Transverse colon (tissue), 4 donors: ENCODE results near the gene SHFL. TPM values are rescaled to one million over a fixed set of nuclear protein-coding genes. Genes with fewer than 3 reads are reported as not detected.

Experiments used
- DNase-seq: peaks from one replicate; pipeline ENCODE4 v3.0.0-alpha.2; 2019
- H3K27ac ChIP-seq, 4 donors: fragments of 200-600 bp; sonication (generic); 2 replicates each; pipeline ENCODE4 v1.5.1; 2016 to 2018; ENCODE audit warnings: inconsistent platforms in 4 of 4
- H3K27me3 ChIP-seq: fragments of 200-600 bp; sonication (generic); 2 replicates; pipeline ENCODE4 v1.5.1; 2017; ENCODE audit warnings: inconsistent platforms
- H3K36me3 ChIP-seq, 4 donors: fragments of 200-600 bp; sonication (generic); 2 replicates each; pipeline ENCODE4 v1.5.1; 2017 to 2019; ENCODE audit warnings: inconsistent platforms in 4 of 4
- H3K4me1 ChIP-seq, 4 donors: fragments of 200-600 bp; sonication (generic); 2 replicates each; pipeline ENCODE4 v1.5.1; 2017 to 2020; ENCODE audit warnings: inconsistent platforms in 4 of 4
- H3K4me3 ChIP-seq, 4 donors: fragments of 200-600 bp; sonication (generic); 1 replicate in 1 of 4; 2 replicates in 3 of 4; pipeline versions ENCODE4 v1.5.1 to v1.6.1; 2017 to 2019; ENCODE audit warnings: inconsistent platforms in 4 of 4
- H3K9me3 ChIP-seq, 2 donors: fragments of 200-600 bp; sonication (generic); 2 replicates each; pipeline ENCODE4 v1.5.1; 2017 to 2019; ENCODE audit warnings: inconsistent platforms in 2 of 2
- EP300 ChIP-seq: sonication (generic); formaldehyde crosslinking; IDR thresholded peaks from one replicate; pipeline ENCODE4 v1.6.1; 2017; ENCODE audit warnings: antibody characterized with exemption, low read depth
- POLR2A ChIP-seq: fragments of 450-650 bp; IDR thresholded peaks from one replicate; pipeline ENCODE4 v1.6.1; 2016; ENCODE audit warnings: antibody characterized with exemption, mild to moderate bottlenecking, moderate library complexity
- POLR2AphosphoS5 ChIP-seq, 3 donors: sonication (generic); formaldehyde crosslinking; IDR thresholded peaks; one replicate each; pipeline ENCODE4 v1.6.1; 2016; ENCODE audit warnings: antibody characterized with exemption in 3 of 3
- WGBS, 2 donors: methylation state at CpG; one replicate each; pipeline ENCODE4 v1.1.5; 2018; ENCODE audit warnings: low coverage in 1 of 2; 5-methylcytosine and 5-hydroxymethylcytosine counted together
- in situ Hi-C, 4 donors: fragments of 200-750 bp; cut with MboI; loops; one replicate each; pipeline versions ENCODE4 v1.15.0 to v1.15.1; 2017; ENCODE audit warnings: low sequenced_read_pairs in 3 of 4, low pct_ligation_motif_present in 1 of 4, low pct_unique_long_range_greater_than_20kb in 1 of 4
- intact Hi-C: fragments of 100-400 bp; cut with DNase I; formaldehyde crosslinking; loops from one replicate; pipeline ENCODE4 v1.15.1; 2023; ENCODE audit warnings: low total_unique reads
- total RNA-seq, 4 donors: library from RNA; depleted of rRNA; stranded (reverse); fragments of >200 nt; gene quantifications; one replicate each; pipeline ENCODE4 v1.1.0, GENCODE V29; 2016
- TF ChIP-seq, protein P1 (sequence below), 5 experiments: fragments of 200-600 bp in 3 of 5; fragments of 450-650 bp in 2 of 5; sonication (generic) in 3 of 5; IDR thresholded peaks; 1 replicate in 2 of 5; 2 replicates in 3 of 5; pipeline ENCODE4 v1.5.1; 2016 to 2017; ENCODE audit warnings: antibody characterized with exemption in 5 of 5, inconsistent platforms in 3 of 5, mild to moderate bottlenecking in 2 of 5, moderate library complexity in 1 of 5

SHFL gene
- total RNA-seq, 4 donors from 2014 or later, result 24.5 to 56.1 (median 39.0) TPM

GRCh38 chr19:10070730-10071446 lies 15.2 kb upstream of the SHFL start:
- DNase-seq, result no peak
- no peak for TF ChIP-seq POLR2A
- no peak for TF ChIP-seq EP300
- TF ChIP-seq, protein P1, sequence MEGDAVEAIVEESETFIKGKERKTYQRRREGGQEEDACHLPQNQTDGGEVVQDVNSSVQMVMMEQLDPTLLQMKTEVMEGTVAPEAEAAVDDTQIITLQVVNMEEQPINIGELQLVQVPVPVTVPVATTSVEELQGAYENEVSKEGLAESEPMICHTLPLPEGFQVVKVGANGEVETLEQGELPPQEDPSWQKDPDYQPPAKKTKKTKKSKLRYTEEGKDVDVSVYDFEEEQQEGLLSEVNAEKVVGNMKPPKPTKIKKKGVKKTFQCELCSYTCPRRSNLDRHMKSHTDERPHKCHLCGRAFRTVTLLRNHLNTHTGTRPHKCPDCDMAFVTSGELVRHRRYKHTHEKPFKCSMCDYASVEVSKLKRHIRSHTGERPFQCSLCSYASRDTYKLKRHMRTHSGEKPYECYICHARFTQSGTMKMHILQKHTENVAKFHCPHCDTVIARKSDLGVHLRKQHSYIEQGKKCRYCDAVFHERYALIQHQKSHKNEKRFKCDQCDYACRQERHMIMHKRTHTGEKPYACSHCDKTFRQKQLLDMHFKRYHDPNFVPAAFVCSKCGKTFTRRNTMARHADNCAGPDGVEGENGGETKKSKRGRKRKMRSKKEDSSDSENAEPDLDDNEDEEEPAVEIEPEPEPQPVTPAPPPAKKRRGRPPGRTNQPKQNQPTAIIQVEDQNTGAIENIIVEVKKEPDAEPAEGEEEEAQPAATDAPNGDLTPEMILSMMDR (IDR thresholded peaks at IDR 0.05), result no peak
- no peak for TF ChIP-seq POLR2AphosphoS5 (IDR thresholded peaks at IDR 0.05)
- Histone ChIP-seq H3K27me3 (peaks cover 3% of the 10 kb centered on the region), H3K4me1 (no peaks in the 10 kb centered on the region), H3K4me3 (no peak overlapping the region), H3K27ac (no peak overlapping the region), H3K9me3 (no peaks in the 10 kb centered on the region), H3K36me3 (no peaks in the 10 kb centered on the region)
- intact Hi-C loops (no loop called here), in situ Hi-C loops (no loop called here)
- WGBS, 2 donors, result 70 to 77% methylated on average over 4 to 21 of the region's 22 CpGs

- no peaks in the 10 kb centered on the region for H3K4me1 ChIP-seq
- H3K27ac ChIP-seq, result no peak overlapping the region
- in situ Hi-C loops (no loop called here), intact Hi-C loops (no loop called here)
- no peak overlapping the region for H3K4me3 ChIP-seq
- H3K36me3 ChIP-seq, result no peaks in the 10 kb centered on the region
- no peak for TF ChIP-seq POLR2A
- TF ChIP-seq, protein P1 (IDR thresholded peaks at IDR 0.05), result peak in 2 of 5 experiments; percentile 18 to 33
- H3K27me3 ChIP-seq, result no peaks in the 10 kb centered on the region
- no peak for DNase-seq
- H3K9me3 ChIP-seq, result no peaks in the 10 kb centered on the region
- WGBS, 2 donors, result 51% methylated on average over 2 of the region's 2 CpGs; no CpG with 5 or more reads in 1 of the 2 donors
Measured at GRCh38 chr19:10074153-10074552, 12.0 kb upstream of the SHFL start.

DNA sequence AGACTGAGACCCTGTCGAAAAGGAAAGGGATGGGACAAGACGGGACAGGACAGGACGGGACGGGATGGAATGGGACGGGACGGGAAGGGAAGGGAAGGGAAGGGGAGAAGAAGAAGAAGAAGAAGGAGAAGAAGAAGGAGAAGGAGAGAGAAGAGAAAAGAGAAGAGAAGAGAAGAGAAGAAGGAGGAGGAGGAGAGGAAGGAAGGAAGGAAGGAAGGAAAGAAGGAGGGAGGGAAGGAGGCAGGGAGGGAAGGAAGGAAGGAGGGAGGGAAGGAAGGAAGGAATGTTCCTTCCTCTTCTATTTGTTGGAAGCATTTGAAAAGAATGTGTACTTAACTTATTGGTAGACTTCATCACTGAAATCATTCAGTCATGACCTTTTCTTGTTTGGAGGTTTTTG lies 9.6 kb upstream of the SHFL start:
- H3K4me1 ChIP-seq, result no peaks in the 10 kb centered on the region
- H3K9me3 ChIP-seq, result no peaks in the 10 kb centered on the region
- no peaks in the 10 kb centered on the region for H3K27me3 ChIP-seq
- in situ Hi-C loops, result no loop called here
- no peak overlapping the region for H3K4me3 ChIP-seq
- intact Hi-C loops, result no loop called here
- no peak overlapping the region for H3K27ac ChIP-seq
- TF ChIP-seq POLR2AphosphoS5 (IDR thresholded peaks at IDR 0.05) (no peak), POLR2A (no peak), EP300 (no peak)
- TF ChIP-seq, protein P1 (IDR thresholded peaks at IDR 0.05), result no peak
- no peaks in the 10 kb centered on the region for H3K36me3 ChIP-seq
- DNase-seq, result no peak
- WGBS, 2 donors, result 54 to 80% methylated on average over 5 to 6 of the region's 6 CpGs

DNA sequence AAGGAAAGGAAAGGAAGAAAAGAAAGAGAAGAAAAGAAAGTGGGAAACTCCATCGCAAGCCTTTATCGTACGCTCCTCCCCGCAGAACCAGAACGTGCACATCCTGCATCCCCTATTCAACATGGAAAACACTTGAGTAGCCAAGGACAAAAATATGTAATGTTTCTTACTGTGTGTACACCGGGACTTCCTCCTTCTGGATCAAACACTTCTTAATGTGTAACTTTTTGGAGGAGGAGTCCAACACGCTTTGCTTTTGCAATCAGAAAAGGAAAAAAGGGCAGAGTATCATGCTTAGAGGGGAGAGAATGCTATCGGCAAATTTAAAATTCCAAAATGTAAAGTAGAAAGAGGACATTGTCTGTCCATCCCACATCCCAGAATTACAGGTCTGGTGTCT lies 7.8 kb upstream of the SHFL start:
- DNase-seq, result no peak
- Histone ChIP-seq H3K9me3 (no peaks in the 10 kb centered on the region), H3K4me1 (no peaks in the 10 kb centered on the region), H3K27ac (no peak overlapping the region), H3K36me3 (no peaks in the 10 kb centered on the region), H3K27me3 (no peaks in the 10 kb centered on the region), H3K4me3 (no peak overlapping the region)
- TF ChIP-seq, protein P1 (IDR thresholded peaks at IDR 0.05), result no peak
- no peak for TF ChIP-seq POLR2AphosphoS5 (IDR thresholded peaks at IDR 0.05)
- TF ChIP-seq EP300, result no peak
- no peak for TF ChIP-seq POLR2A
- in situ Hi-C loops, result no loop called here
- 57 to 64% methylated on average over 8 of the region's 8 CpGs for WGBS, 2 donors
- intact Hi-C loops, result no loop called here
